DOHH2 (cell line): ENCODE measurements around the gene ANK3.

ENCODE experiments used
- H3F3A ChIP-seq: fragments of 200-600 bp; sonication (generic), shearing (Covaris generic); 2 replicates; pipeline ENCODE4 v1.6.0; 2016; ENCODE audit warnings: antibody characterized with exemption, mild to moderate bottlenecking; ENCODE audit not compliant: control insufficient read depth, insufficient read depth
- H3K27ac ChIP-seq: fragments of 200-600 bp; sonication (generic); 2 replicates; pipeline ENCODE4 v1.5.1; 2014; ENCODE audit warnings: low read depth, mild to moderate bottlenecking, low read length, moderate library complexity
- H3K27me3 ChIP-seq: fragments of 200-600 bp; sonication (generic); 2 replicates; pipeline ENCODE4 v1.6.1; 2014; ENCODE audit warnings: mild to moderate bottlenecking, low read length, mixed read lengths; ENCODE audit not compliant: control insufficient read depth
- H3K36me3 ChIP-seq: fragments of 200-600 bp; sonication (generic); 2 replicates; pipeline ENCODE4 v1.6.1; 2014; ENCODE audit warnings: mild to moderate bottlenecking, low read length, moderate library complexity, mixed read lengths; ENCODE audit not compliant: control insufficient read depth
- H3K4me1 ChIP-seq: fragments of 200-600 bp; sonication (generic); 2 replicates; pipeline ENCODE4 v1.6.1; 2014; ENCODE audit warnings: mild to moderate bottlenecking, low read length, mixed read lengths; ENCODE audit not compliant: control insufficient read depth
- H3K4me2 ChIP-seq: fragments of 200-600 bp; sonication (generic); 2 replicates; pipeline ENCODE4 v1.6.0; 2014; ENCODE audit warnings: mild to moderate bottlenecking, low read length, moderate library complexity
- H3K4me3 ChIP-seq: fragments of 200-600 bp; sonication (generic); 2 replicates; pipeline ENCODE4 v1.5.1; 2014; ENCODE audit warnings: mild to moderate bottlenecking, low read length, mixed read lengths
- H3K79me2 ChIP-seq: fragments of 200-600 bp; sonication (generic); 2 replicates; pipeline ENCODE4 v1.6.1; 2014; ENCODE audit warnings: mild to moderate bottlenecking, low read length, mixed read lengths; ENCODE audit not compliant: control insufficient read depth
- H3K9me2 ChIP-seq: fragments of 200-600 bp; sonication (generic); replicated peaks from 2 replicates; pipeline ENCODE4 v1.6.1; 2014; ENCODE audit warnings: mild to moderate bottlenecking, low read length, mixed read lengths; ENCODE audit not compliant: control insufficient read depth
- H3K9me3 ChIP-seq: fragments of 200-600 bp; sonication (generic); 2 replicates; pipeline ENCODE4 v1.6.1; 2014; ENCODE audit warnings: antibody characterized with exemption, low read length, mixed read lengths; ENCODE audit not compliant: control insufficient read depth, insufficient read depth
- H4K20me1 ChIP-seq: fragments of 200-600 bp; sonication (generic); 2 replicates; pipeline ENCODE4 v1.6.0; 2014; ENCODE audit warnings: low read depth, mild to moderate bottlenecking, antibody characterized with exemption, low read length, moderate library complexity; ENCODE audit not compliant: control insufficient read depth, insufficient read depth
- CTCF ChIP-seq: fragments of 200-600 bp; sonication (generic); IDR thresholded peaks from one replicate; pipeline ENCODE4 v1.5.1; 2014; ENCODE audit warnings: antibody characterized with exemption, mild to moderate bottlenecking, low read depth, low read length; ENCODE audit not compliant: poor library complexity, severe bottlenecking
- EZH2phosphoT487 ChIP-seq: fragments of 200-600 bp; sonication (generic); IDR thresholded peaks from 2 replicates; pipeline ENCODE4 v1.6.1; 2017; ENCODE audit warnings: borderline replicate concordance, mild to moderate bottlenecking, antibody characterized with exemption, low read length, moderate library complexity, mixed read lengths

The ANK3 gene

GRCh38 chr10:60114765-60115586 is 274.7 kb downstream of the ANK3 start:
- H3K27me3 ChIP-seq: no peaks in the 10 kb centered on the region
- no peak overlapping the region for H3K4me3 ChIP-seq
- H3K36me3 ChIP-seq: peaks cover 33% of the 10 kb centered on the region
- 0 out of 2 replicates have a peak, but pooled peaks cover 6% of the 10 kb centered on the region for H3F3A ChIP-seq
- no peaks in the 10 kb centered on the region for H3K9me3 ChIP-seq
- H3K79me2 ChIP-seq: no peaks in the 10 kb centered on the region
- H3K4me2 ChIP-seq: peak overlapping the region; percentile 35; the same call in 1 of the 2 replicates
- H3K9me2 ChIP-seq: no peaks in the 10 kb centered on the region
- no peaks in the 10 kb centered on the region for H4K20me1 ChIP-seq
- no peak overlapping the region for H3K27ac ChIP-seq
- H3K4me1 ChIP-seq: peaks cover 20% of the 10 kb centered on the region
- TF ChIP-seq CTCF: peak; percentile 74
- no peak for TF ChIP-seq EZH2phosphoT487

GRCh38 chr10:60110739-60111138 is 278.9 kb downstream of the ANK3 start:
- H3K4me2 ChIP-seq: no peak overlapping the region
- no peaks in the 10 kb centered on the region for H4K20me1 ChIP-seq
- H3K79me2 ChIP-seq: no peaks in the 10 kb centered on the region
- H3K4me3 ChIP-seq: no peak overlapping the region
- no peaks in the 10 kb centered on the region for H3K27me3 ChIP-seq
- H3K27ac ChIP-seq: no peak overlapping the region
- H3K36me3 ChIP-seq: peaks cover 55% of the 10 kb centered on the region
- peaks cover 3% of the 10 kb centered on the region; the same call in 1 of the 2 replicates for H3F3A ChIP-seq
- no peaks in the 10 kb centered on the region for H3K9me3 ChIP-seq
- TF ChIP-seq EZH2phosphoT487 (no peak), CTCF (no peak)
- H3K4me1 ChIP-seq: peaks cover 13% of the 10 kb centered on the region
- no peaks in the 10 kb centered on the region for H3K9me2 ChIP-seq

GRCh38 chr10:60107308-60107976 is 282.2 kb downstream of the ANK3 start:
- no peaks in the 10 kb centered on the region for H4K20me1 ChIP-seq
- no peak overlapping the region for H3K4me2 ChIP-seq
- H3K27me3 ChIP-seq: no peaks in the 10 kb centered on the region
- peaks cover 63% of the 10 kb centered on the region for H3K36me3 ChIP-seq
- H3K4me1 ChIP-seq: no peaks in the 10 kb centered on the region
- H3K9me3 ChIP-seq: no peaks in the 10 kb centered on the region
- no peak for TF ChIP-seq CTCF
- TF ChIP-seq EZH2phosphoT487: no peak
- no peak overlapping the region for H3K27ac ChIP-seq
- H3K79me2 ChIP-seq: no peaks in the 10 kb centered on the region
- no peak overlapping the region for H3K4me3 ChIP-seq
- no peaks in the 10 kb centered on the region for H3K9me2 ChIP-seq
- peaks cover 4% of the 10 kb centered on the region; the same call in 1 of the 2 replicates for H3F3A ChIP-seq
